Neural cell (in vitro differentiated cells): Measurements from ENCODE around the gene CHST13. TPM values are rescaled to one million over a fixed set of nuclear protein-coding genes. Genes with fewer than 3 reads are reported as not detected.

Experiments
- H2AFZ ChIP-seq: fragments of 200-600, 300-800 bp; sonication (generic), shearing (Covaris generic); 2 replicates; pipeline ENCODE4 v1.6.0; 2014; ENCODE audit warnings: low read depth, mild to moderate bottlenecking, antibody characterized with exemption, low read length, moderate library complexity
- H3F3A ChIP-seq: fragments of 200-600 bp; shearing (Covaris generic); 2 replicates; pipeline ENCODE4 v1.6.1; 2016; ENCODE audit warnings: mild to moderate bottlenecking, moderate library complexity, mixed read lengths, antibody characterized with exemption, low read length; ENCODE audit not compliant: insufficient read depth, poor library complexity, severe bottlenecking
- H3K27ac ChIP-seq: fragments of 200-600, 300-800 bp; sonication (generic), shearing (Covaris generic); 2 replicates; pipeline ENCODE4 v1.5.1; 2014; ENCODE audit warnings: mild to moderate bottlenecking, low read length, moderate library complexity
- H3K27me3 ChIP-seq: fragments of 300-800, 200-600 bp; sonication (generic), shearing (Covaris generic); 2 replicates; pipeline ENCODE4 v1.6.0; 2014; ENCODE audit warnings: mild to moderate bottlenecking, low read depth, low read length, moderate library complexity; ENCODE audit not compliant: insufficient read depth
- H3K36me3 ChIP-seq: fragments of 300-800, 200-600 bp; sonication (generic), shearing (Covaris generic); 2 replicates; pipeline ENCODE4 v1.5.1; 2014; ENCODE audit warnings: mild to moderate bottlenecking, antibody characterized with exemption, low read length, moderate library complexity; ENCODE audit not compliant: insufficient read depth
- H3K4me2 ChIP-seq: fragments of 300-800, 200-600 bp; sonication (generic), shearing (Covaris generic); 2 replicates; pipeline ENCODE4 v1.6.0; 2014; ENCODE audit warnings: mild to moderate bottlenecking, low read length
- H3K4me3 ChIP-seq: fragments of 300-800, 200-600 bp; sonication (generic), shearing (Covaris generic); 2 replicates; pipeline ENCODE4 v1.5.1; 2014; ENCODE audit warnings: mild to moderate bottlenecking, low read length, moderate library complexity
- H3K79me2 ChIP-seq: fragments of 200-600 bp; shearing (Covaris generic); replicated peaks from 2 replicates; pipeline ENCODE4 v1.6.0; 2014; ENCODE audit warnings: mild to moderate bottlenecking, low read length, moderate library complexity; ENCODE audit not compliant: insufficient read depth
- H3K9ac ChIP-seq: fragments of 300-800, 200-600 bp; sonication (generic), shearing (Covaris generic); 2 replicates; pipeline ENCODE4 v1.6.1; 2016; ENCODE audit warnings: mild to moderate bottlenecking, low read length, mixed read lengths
- H3K9me2 ChIP-seq: fragments of 200-600 bp; shearing (Covaris generic); 2 replicates; pipeline ENCODE4 v1.6.1; 2016; ENCODE audit warnings: mild to moderate bottlenecking, low read length, mixed read lengths; ENCODE audit not compliant: insufficient read depth
- H3K9me3 ChIP-seq: fragments of 200-600, 300-800 bp; sonication (generic), shearing (Covaris generic); 2 replicates; pipeline ENCODE4 v1.6.1; 2016; ENCODE audit warnings: mild to moderate bottlenecking, mixed run types, low read length, moderate library complexity, mixed read lengths
- H4K20me1 ChIP-seq: fragments of 200-600 bp; shearing (Covaris generic); 2 replicates; pipeline ENCODE4 v1.6.1; 2016; ENCODE audit warnings: mild to moderate bottlenecking, mixed run types; ENCODE audit not compliant: insufficient read depth
- CTCF ChIP-seq: fragments of 450-650 bp; IDR thresholded peaks from 2 replicates; pipeline ENCODE4 v1.5.1; 2014; ENCODE audit warnings: antibody characterized with exemption, mild to moderate bottlenecking, moderate library complexity; ENCODE audit not compliant: poor library complexity, severe bottlenecking
- EP300 ChIP-seq: fragments of 450-650 bp; conservative IDR thresholded peaks from 2 replicates; pipeline ENCODE4 v1.6.1; 2014; ENCODE audit warnings: antibody characterized with exemption, mild to moderate bottlenecking, moderate library complexity; ENCODE audit not compliant: poor library complexity, severe bottlenecking
- EZH2 ChIP-seq: fragments of 200-600, 300-800 bp; shearing (Covaris generic), sonication (generic); IDR thresholded peaks from 2 replicates; pipeline ENCODE4 v1.6.1; 2014; ENCODE audit warnings: antibody characterized with exemption, low read length, borderline replicate concordance, mild to moderate bottlenecking; ENCODE audit not compliant: insufficient read depth, poor library complexity, severe bottlenecking
- MXI1 ChIP-seq: fragments of 450-650 bp; conservative IDR thresholded peaks from 2 replicates; pipeline ENCODE4 v1.6.1; 2014; ENCODE audit warnings: antibody characterized with exemption, mild to moderate bottlenecking; ENCODE audit not compliant: poor library complexity, severe bottlenecking
- POLR2AphosphoS5 ChIP-seq: IDR thresholded peaks from 2 replicates; pipeline ENCODE4 v1.6.1; 2012
- RAD21 ChIP-seq: fragments of 450-650 bp; conservative IDR thresholded peaks from 2 replicates; pipeline ENCODE4 v1.6.1; 2014; ENCODE audit warnings: antibody characterized with exemption, mild to moderate bottlenecking, moderate library complexity
- REST ChIP-seq: IDR thresholded peaks from 2 replicates; pipeline ENCODE4 v1.6.1; 2012; ENCODE audit warnings: borderline replicate concordance
- SMC3 ChIP-seq: fragments of 450-650 bp; conservative IDR thresholded peaks from 2 replicates; pipeline ENCODE4 v1.6.1; 2014; ENCODE audit warnings: antibody characterized with exemption, mild to moderate bottlenecking, moderate library complexity; ENCODE audit not compliant: poor library complexity
- TAF1 ChIP-seq: IDR thresholded peaks from 2 replicates; pipeline ENCODE4 v1.6.1; 2012; ENCODE audit warnings: low read depth
- polyA plus RNA-seq: library from polyadenylated mRNA; depleted of rRNA; stranded (reverse); fragments of >200 nt; gene quantifications from 2 replicates; pipeline ENCODE4 v1.2.3, GENCODE V29; 2014

The CHST13 gene
- polyA plus RNA-seq, 1 donor from 2014 or later, result not detected

DNA sequence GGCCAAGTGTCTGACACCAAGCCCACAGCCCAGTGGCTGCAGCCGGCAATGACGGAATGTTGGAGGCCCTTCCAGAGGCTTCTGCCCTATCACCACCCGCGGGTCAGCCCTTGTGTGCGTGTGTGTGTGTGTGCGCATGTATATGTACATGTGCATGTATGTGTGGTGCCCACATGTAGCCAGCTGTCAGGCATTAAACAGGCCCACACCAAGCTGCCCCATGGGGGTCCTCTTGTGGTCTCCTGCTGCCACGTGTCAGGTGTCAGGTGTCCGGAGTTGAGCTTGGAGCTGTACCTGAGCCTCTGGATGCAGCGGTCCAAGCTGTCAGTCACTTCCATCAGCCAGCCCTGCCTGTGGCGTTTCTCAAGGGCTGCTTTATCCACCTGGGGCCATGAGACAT, 20.3 kb upstream of the CHST13 start:
- TF ChIP-seq TAF1, result no peak
- no peak for TF ChIP-seq EZH2
- TF ChIP-seq RAD21, result no peak
- TF ChIP-seq MXI1, result no peak
- TF ChIP-seq REST, result no peak
- no peak for TF ChIP-seq SMC3
- no peak for TF ChIP-seq EP300
- TF ChIP-seq POLR2AphosphoS5, result no peak
- no peak for TF ChIP-seq CTCF
- no peak overlapping the region for H2AFZ ChIP-seq

GRCh38 chr3:126507886-126508285, 16.1 kb upstream of the CHST13 start:
- no peak for TF ChIP-seq EZH2
- no peak for TF ChIP-seq POLR2AphosphoS5
- TF ChIP-seq MXI1, result no peak
- TF ChIP-seq CTCF, result no peak
- no peak for TF ChIP-seq REST
- TF ChIP-seq RAD21, result no peak
- no peak for TF ChIP-seq SMC3
- no peak for TF ChIP-seq TAF1
- TF ChIP-seq EP300, result no peak
- Histone ChIP-seq H3K27me3 (no peaks in the 10 kb centered on the region), H3K27ac (no peak overlapping the region), H3K4me3 (no peak overlapping the region), H3F3A (no peaks in the 10 kb centered on the region), H3K79me2 (no peaks in the 10 kb centered on the region), H3K9me2 (no peaks in the 10 kb centered on the region), H3K9ac (no peak overlapping the region), H3K4me2 (no peak overlapping the region), H3K36me3 (no peaks in the 10 kb centered on the region), H3K9me3 (no peaks in the 10 kb centered on the region), H4K20me1 (no peaks in the 10 kb centered on the region), H2AFZ (no peak overlapping the region)

More for the DNA sequence above, 20.3 kb upstream of the CHST13 start:
- H3K79me2 ChIP-seq, result no peaks in the 10 kb centered on the region
- no peaks in the 10 kb centered on the region for H3K27me3 ChIP-seq
- H3K9me2 ChIP-seq, result no peaks in the 10 kb centered on the region
- H3K4me2 ChIP-seq, result no peak overlapping the region
- H3K36me3 ChIP-seq, result no peaks in the 10 kb centered on the region
- no peaks in the 10 kb centered on the region for H3F3A ChIP-seq
- H3K9ac ChIP-seq, result no peak overlapping the region
- H4K20me1 ChIP-seq, result no peaks in the 10 kb centered on the region
- no peaks in the 10 kb centered on the region for H3K9me3 ChIP-seq
- H3K4me3 ChIP-seq, result no peak overlapping the region
- no peak overlapping the region for H3K27ac ChIP-seq
